ENCODE data around the gene SEC22A. TPM values are rescaled to one million over a fixed set of nuclear protein-coding genes. Genes with fewer than 3 reads are reported as not detected.

The SEC22A gene
- total RNA-seq, 1 experiment from 2014 or later, result 16.2 TPM

- ChIA-PET CTCF (interaction anchor here (1.6 kb wide), 1 partner anchor 21 kb away, joined by 3 read pairs; no protein-coding TSS in a partner anchor), POLR2A (no interaction called here)
- H3K27ac Mint-ChIP-seq (ENCODE audit: low read depth, unreplicated experiment), result no peak overlapping the region
- peaks cover 10% of the 10 kb centered on the region for H3K9me3 Mint-ChIP-seq (ENCODE audit: unreplicated experiment)
- H3K36me3 Mint-ChIP-seq (ENCODE audit: insufficient read depth, unreplicated experiment), result peaks cover 4% of the 10 kb centered on the region
- TF ChIP-seq, protein P1, sequence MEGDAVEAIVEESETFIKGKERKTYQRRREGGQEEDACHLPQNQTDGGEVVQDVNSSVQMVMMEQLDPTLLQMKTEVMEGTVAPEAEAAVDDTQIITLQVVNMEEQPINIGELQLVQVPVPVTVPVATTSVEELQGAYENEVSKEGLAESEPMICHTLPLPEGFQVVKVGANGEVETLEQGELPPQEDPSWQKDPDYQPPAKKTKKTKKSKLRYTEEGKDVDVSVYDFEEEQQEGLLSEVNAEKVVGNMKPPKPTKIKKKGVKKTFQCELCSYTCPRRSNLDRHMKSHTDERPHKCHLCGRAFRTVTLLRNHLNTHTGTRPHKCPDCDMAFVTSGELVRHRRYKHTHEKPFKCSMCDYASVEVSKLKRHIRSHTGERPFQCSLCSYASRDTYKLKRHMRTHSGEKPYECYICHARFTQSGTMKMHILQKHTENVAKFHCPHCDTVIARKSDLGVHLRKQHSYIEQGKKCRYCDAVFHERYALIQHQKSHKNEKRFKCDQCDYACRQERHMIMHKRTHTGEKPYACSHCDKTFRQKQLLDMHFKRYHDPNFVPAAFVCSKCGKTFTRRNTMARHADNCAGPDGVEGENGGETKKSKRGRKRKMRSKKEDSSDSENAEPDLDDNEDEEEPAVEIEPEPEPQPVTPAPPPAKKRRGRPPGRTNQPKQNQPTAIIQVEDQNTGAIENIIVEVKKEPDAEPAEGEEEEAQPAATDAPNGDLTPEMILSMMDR (IDR thresholded peaks at IDR 0.05; ENCODE audit: unreplicated experiment), result no peak
- H3K27me3 Mint-ChIP-seq (ENCODE audit: insufficient read depth, unreplicated experiment), result no peaks in the 10 kb centered on the region
- no peak for DNase-seq (ENCODE audit: unreplicated experiment)
- no peak overlapping the region for H3K4me3 Mint-ChIP-seq (ENCODE audit: unreplicated experiment)
- intact Hi-C loops (cut with micrococcal nuclease), result no loop called here
- no peaks in the 10 kb centered on the region for H3K4me1 Mint-ChIP-seq (ENCODE audit: insufficient read depth, unreplicated experiment)
- BruUV-seq (replicated peaks), result no TSS peak
These were observed 60.5 kb downstream of the SEC22A start for GRCh38 chr3:123262226-123262625.

- Mint-ChIP-seq H3K36me3 (ENCODE audit: insufficient read depth, unreplicated experiment) (peaks cover 5% of the 10 kb centered on the region), H3K27me3 (ENCODE audit: insufficient read depth, unreplicated experiment) (no peaks in the 10 kb centered on the region), H3K4me1 (ENCODE audit: insufficient read depth, unreplicated experiment) (no peaks in the 10 kb centered on the region), H3K4me3 (ENCODE audit: unreplicated experiment) (no peak overlapping the region), H3K9me3 (ENCODE audit: unreplicated experiment) (peaks cover 14% of the 10 kb centered on the region), H3K27ac (ENCODE audit: low read depth, unreplicated experiment) (no peak overlapping the region)
- no peak for DNase-seq (ENCODE audit: unreplicated experiment)
- BruUV-seq (replicated peaks), result no TSS peak
- TF ChIP-seq, protein P1 (IDR thresholded peaks at IDR 0.05; ENCODE audit: unreplicated experiment), result no peak
- CTCF ChIA-PET, result interaction anchor here (1.6 kb wide), 1 partner anchor 20 kb away, joined by 3 read pairs; no protein-coding TSS in a partner anchor
- intact Hi-C loops (cut with micrococcal nuclease), result no loop called here
- POLR2A ChIA-PET, result no interaction called here
These were observed 61.1 kb downstream of the SEC22A start for GRCh38 chr3:123262868-123263267.

DNA sequence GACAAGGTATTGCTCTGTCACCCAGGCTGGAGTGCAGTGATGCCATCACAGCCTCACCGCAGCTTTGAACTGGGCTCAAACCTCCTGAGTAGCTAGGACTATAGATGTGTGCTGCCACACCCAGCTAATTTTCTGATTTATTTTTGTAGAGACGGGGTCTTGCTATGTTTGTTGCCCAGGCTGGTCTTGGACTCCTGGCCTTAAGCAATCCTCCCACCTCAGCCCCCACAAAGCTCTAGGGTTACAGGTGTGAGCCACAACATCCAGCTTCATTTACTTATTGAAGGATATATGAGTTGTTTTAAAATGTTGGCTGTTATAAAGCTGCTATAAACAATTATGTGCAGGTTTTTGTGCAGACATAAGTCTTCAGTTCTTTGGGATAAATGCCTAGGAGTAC lies 62.2 kb downstream of the SEC22A start:
- Mint-ChIP-seq H3K36me3 (ENCODE audit: insufficient read depth, unreplicated experiment) (peaks cover 11% of the 10 kb centered on the region), H3K27me3 (ENCODE audit: insufficient read depth, unreplicated experiment) (no peaks in the 10 kb centered on the region), H3K4me1 (ENCODE audit: insufficient read depth, unreplicated experiment) (no peaks in the 10 kb centered on the region), H3K9me3 (ENCODE audit: unreplicated experiment) (peaks cover 14% of the 10 kb centered on the region), H3K4me3 (ENCODE audit: unreplicated experiment) (no peak overlapping the region), H3K27ac (ENCODE audit: low read depth, unreplicated experiment) (no peak overlapping the region)
- ChIA-PET POLR2A (interaction anchor here (1.9 kb wide), 1 partner anchor 9 kb away, joined by 5 read pairs; no protein-coding TSS in a partner anchor), CTCF (interaction anchor here (0.6 to 1.0 kb wide), 5 partner anchors 8 to 826 kb away, joined by 3 to 5 read pairs (median 3); no protein-coding TSS in a partner anchor)
- no peak for DNase-seq (ENCODE audit: unreplicated experiment)
- BruUV-seq (replicated peaks), result no TSS peak
- intact Hi-C loops (cut with micrococcal nuclease), result no loop called here
- TF ChIP-seq, protein P1 (IDR thresholded peaks at IDR 0.05; ENCODE audit: unreplicated experiment), result no peak

DNA sequence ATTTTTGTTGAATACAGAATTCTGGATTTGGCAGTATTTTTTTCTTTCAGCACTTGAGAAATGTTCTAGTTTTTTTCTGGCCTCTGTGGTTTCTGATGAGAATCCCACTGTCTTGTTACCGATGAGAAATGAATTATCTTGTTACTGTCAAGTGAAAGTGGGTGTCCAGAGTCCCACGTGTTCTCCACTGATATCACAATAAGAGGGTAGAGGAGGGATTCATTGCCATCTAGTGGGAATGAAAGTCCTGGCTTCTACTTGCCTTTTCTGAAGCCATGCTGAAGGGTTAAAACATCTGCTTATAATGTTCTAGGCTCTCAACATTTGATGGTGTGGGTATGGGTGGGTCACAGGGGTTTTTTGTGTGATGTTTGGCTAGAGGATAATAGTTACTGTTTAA lies 66.1 kb downstream of the SEC22A start:
- Mint-ChIP-seq H3K27ac (ENCODE audit: low read depth, unreplicated experiment) (no peak overlapping the region), H3K4me3 (ENCODE audit: unreplicated experiment) (no peak overlapping the region), H3K4me1 (ENCODE audit: insufficient read depth, unreplicated experiment) (no peaks in the 10 kb centered on the region), H3K36me3 (ENCODE audit: insufficient read depth, unreplicated experiment) (peaks cover 11% of the 10 kb centered on the region), H3K27me3 (ENCODE audit: insufficient read depth, unreplicated experiment) (no peaks in the 10 kb centered on the region), H3K9me3 (ENCODE audit: unreplicated experiment) (peaks cover 14% of the 10 kb centered on the region)
- intact Hi-C loops (cut with micrococcal nuclease), result no loop called here
- ChIA-PET CTCF (interaction anchor here (0.6 to 1.0 kb wide), 4 partner anchors 9 to 238 kb away, joined by 3 to 6 read pairs (median 4); no protein-coding TSS in a partner anchor), POLR2A (interaction anchor here (1.2 kb wide), 1 partner anchor 1722 kb away, joined by 4 read pairs; the partner anchor contains the start of gene POLQ)
- TF ChIP-seq, protein P1 (IDR thresholded peaks at IDR 0.05; ENCODE audit: unreplicated experiment), result no peak
- BruUV-seq (replicated peaks), result no TSS peak
- no peak for DNase-seq (ENCODE audit: unreplicated experiment)
